GM19239 (cell line): ENCODE measurements around the gene SCT.

Source experiments
- DNase-seq: peaks from one replicate; pipeline ENCODE4 v3.0.0; 2011; ENCODE audit warnings: low spot score; ENCODE audit not compliant: insufficient read length
- FAIRE-seq: peaks from 2 replicates; lab custom pipeline; 2011; peaks lifted over from hg19 to GRCh38; lab: Jason Lieb, UNC

Gene SCT

GRCh38 chr11:645536-645935, 18.6 kb upstream of the SCT start:
- FAIRE-seq (no peak), DNase-seq (no peak)

- no peak for DNase-seq
Observed at GRCh38 chr11:643849-644738, 17.1 kb upstream of the SCT start.

GRCh38 chr11:643366-643765, 16.4 kb upstream of the SCT start:
- DNase-seq = no peak
- FAIRE-seq = no peak

More at GRCh38 chr11:643849-644738, 17.1 kb upstream of the SCT start:
- no peak for FAIRE-seq

GRCh38 chr11:641806-642370, 14.9 kb upstream of the SCT start:
- no peak for DNase-seq
- no peak for FAIRE-seq

- FAIRE-seq = no peak
- DNase-seq = no peak
Observed at GRCh38 chr11:640021-640706, 13.2 kb upstream of the SCT start.

GRCh38 chr11:639332-639955, 12.5 kb upstream of the SCT start:
- no peak for DNase-seq
- no peak for FAIRE-seq

- no peak for DNase-seq
- FAIRE-seq = no peak
Observed at GRCh38 chr11:638631-639331, 11.8 kb upstream of the SCT start.

GRCh38 chr11:637593-638521, 10.9 kb upstream of the SCT start:
- FAIRE-seq (no peak), DNase-seq (no peak)

GRCh38 chr11:637333-637592, 10.3 kb upstream of the SCT start:
- DNase-seq = no peak
- FAIRE-seq = no peak

GRCh38 chr11:636511-637332, 9.7 kb upstream of the SCT start, which contains the start of gene DRD4:
DRD4 (plus strand) TSS chr11:637269; CDS start chr11:637305, 36 bp downstream.
- FAIRE-seq (no peak), DNase-seq (no peak)

GRCh38 chr11:635945-636510, 9.0 kb upstream of the SCT start:
- DNase-seq = no peak
- FAIRE-seq = no peak

GRCh38 chr11:630871-631270, 3.9 kb upstream of the SCT start:
- DNase-seq (no peak), FAIRE-seq (peak; percentile 31)

- DNase-seq (no peak), FAIRE-seq (peak; percentile 86)
Observed at GRCh38 chr11:629237-629583, 2.2 kb upstream of the SCT start.

- FAIRE-seq = no peak
- no peak for DNase-seq
Observed at GRCh38 chr11:628056-628455, 1.1 kb upstream of the SCT start.

- FAIRE-seq (no peak), DNase-seq (no peak)
Observed at GRCh38 chr11:627308-627576, 261 bp upstream of the SCT start.

GRCh38 chr11:625636-626268, 1.2 kb downstream of the SCT start:
- FAIRE-seq = no peak
- DNase-seq = no peak

- DNase-seq = no peak
- no peak for FAIRE-seq
Observed at GRCh38 chr11:624705-625635, 2.0 kb downstream of the SCT start, which contains the start of gene CDHR5. CDHR5 (minus strand) TSS chr11:624955; CDS start chr11:624902, 53 bp downstream.
